Stimulated activated CD4-positive, alpha-beta T cell treated with anti-CD3 and anti-CD28 coated beads, TNF-alpha, amount 100 ng/mL, for 4 hours (primary cell): ENCODE data around the gene PITX2.

Source experiments
- DNase-seq, 3 experiments: peaks; one replicate each; pipeline ENCODE4 v3.0.0-alpha.2; 2020; ENCODE audit warnings: low read depth in 3 of 3

Gene PITX2

DNA sequence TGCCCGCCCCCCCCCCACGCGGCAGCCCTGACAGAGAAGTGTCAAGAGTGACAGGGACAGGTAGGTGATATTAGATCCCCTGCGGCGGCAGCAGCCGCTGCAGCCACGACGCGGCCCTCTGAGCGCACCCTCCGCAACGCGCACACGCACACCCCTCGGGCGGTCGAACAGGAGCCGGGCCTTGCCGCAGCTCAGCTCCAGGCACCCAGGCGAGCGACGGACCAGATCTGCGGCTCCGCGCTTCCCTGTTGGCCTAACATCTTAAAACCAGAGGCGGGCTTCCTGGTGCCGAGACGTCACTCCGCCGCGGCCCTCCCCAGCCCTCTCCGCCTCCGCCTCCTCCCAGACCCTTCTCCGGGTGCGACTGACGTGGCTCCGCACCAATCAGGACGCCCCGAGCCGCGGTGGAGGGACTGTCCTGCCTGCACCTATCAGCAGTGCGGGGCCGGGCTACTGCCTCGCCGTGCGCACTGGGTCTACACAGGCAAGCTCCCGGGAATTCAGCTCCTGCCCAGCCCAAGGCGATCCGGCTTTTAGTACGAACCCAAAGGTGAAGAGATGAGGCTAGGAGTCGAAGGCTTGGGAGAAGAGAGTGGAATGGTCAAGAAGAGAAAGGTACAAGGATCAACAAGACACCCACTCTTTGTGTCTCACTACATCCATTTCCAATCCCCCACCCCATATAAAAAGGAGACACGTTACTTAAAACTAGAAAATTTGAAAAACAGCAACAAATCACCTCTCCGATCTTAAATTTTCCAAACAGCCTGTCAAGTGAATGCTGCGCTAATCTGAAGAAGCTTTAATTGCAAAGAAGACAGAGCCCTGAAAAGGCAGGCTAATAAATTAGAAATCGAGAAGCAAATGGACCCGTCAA, at the start of gene PITX2:
PITX2 (minus strand) TSS at position 237 of the 877 bp plus-strand sequence. CDS start 617 bp downstream, outside the sequence.
- DNase-seq = peak in 1 of 3 experiments; percentile 18

DNA sequence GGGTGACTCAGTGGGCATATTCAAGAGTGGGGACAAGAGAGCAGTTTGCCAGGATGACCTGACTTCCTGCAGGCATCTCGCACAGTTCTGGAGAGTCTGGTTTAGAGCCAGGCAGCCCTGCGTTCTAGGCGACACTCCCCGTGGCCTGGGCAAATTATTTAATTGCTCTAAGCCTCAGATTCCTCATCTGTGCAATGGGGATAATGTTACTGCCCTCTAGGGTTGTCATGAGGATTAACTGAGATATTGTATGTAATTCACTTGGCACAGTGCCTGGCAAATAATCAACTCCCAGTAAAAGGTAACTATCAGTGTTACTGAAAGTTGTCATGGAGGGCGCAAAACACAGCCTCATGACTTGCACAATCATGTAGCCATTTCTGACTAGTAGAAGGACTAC, 48.8 kb upstream of the PITX2 start:
- DNase-seq = no peak

DNA sequence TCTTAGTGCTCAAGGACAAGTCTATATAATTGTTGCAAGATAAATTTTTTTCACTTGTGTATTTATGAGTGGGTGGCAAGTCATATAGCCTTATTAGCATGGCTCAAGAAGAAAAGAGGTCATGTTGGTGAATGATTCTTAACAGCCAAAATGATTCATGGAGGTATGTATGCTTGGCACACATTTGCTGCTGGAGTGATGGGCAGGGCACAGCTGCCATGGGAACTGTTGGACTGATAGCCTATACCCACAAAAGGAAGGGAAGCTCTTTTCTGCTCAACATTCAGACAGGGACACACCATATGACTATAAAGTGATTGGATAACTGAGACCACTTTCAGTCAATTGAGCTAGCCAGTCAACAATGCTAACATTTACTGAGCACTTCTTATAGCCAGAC, 46.8 kb upstream of the PITX2 start:
- DNase-seq = no peak

DNA sequence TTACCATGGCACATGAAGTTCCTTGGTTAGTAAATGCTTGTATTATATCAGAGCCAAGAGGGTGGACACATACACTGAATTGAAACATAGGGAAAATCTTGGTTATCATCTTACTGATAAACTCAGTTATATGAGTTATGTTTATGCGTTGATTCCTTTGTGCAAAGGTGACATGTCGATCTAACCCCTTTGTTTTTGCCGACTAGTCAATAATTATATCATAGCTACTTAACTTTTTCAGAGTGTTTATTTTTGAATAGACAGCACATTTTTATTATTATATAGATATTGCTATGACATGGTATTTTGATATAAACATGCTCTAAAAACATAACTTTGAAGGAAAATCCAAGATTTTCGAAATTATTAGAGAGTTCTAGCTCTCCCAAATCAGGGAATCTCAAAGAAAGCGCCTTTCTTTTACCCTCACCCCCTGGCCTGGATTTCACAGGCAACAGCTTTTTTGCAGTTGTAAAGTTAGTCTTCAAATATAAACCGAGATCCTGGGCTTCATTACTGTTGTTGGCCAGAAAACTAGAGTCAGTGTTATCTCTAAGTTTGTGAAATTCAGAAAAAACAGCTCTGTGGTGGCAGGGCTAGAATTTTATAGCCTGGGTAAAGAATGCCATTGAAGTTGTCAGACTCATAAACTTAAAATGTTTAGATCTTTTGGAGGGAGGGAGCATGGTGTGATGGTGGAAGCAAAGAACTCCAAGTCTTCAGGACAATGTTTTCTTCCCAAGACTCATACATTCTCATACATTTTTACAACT, 45.8 kb upstream of the PITX2 start:
- DNase-seq = no peak

DNA sequence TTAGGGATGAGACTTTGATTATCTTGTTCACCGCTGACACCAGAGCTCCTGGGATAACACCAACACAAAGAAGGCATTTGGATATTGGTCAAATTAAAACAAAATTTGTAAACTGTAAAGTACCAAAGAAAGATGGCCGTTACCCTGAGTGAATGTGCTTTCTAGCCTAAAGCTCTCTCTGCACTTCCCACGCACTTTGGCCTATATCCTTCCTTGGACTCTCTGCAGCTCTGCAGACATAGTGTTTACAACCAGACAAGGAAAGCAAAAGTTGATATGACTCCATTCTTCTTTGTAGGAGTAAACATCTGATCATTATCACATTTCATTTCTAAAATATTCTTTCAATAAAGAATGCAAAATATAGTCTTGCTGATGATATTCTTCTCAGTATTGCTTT, 44.8 kb upstream of the PITX2 start:
- DNase-seq = no peak

DNA sequence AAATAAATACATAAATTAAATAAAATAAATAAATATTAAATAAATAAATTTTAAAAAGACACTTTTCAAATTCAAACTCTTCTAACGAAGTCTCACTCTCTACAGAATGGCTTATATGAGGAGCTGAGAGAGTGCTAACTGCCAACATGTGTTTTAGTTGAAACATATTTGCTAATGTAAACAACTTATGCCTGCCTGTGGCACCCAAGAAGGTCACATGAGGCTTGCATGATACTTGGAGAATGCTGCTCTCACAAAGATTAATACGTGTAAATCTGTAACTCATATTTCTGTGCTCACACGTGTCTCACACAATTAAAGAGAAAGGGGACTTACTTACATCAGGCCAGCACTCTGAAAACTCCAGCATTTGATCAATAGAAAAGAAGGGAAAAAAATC, 43.2 kb upstream of the PITX2 start:
- DNase-seq = no peak

DNA sequence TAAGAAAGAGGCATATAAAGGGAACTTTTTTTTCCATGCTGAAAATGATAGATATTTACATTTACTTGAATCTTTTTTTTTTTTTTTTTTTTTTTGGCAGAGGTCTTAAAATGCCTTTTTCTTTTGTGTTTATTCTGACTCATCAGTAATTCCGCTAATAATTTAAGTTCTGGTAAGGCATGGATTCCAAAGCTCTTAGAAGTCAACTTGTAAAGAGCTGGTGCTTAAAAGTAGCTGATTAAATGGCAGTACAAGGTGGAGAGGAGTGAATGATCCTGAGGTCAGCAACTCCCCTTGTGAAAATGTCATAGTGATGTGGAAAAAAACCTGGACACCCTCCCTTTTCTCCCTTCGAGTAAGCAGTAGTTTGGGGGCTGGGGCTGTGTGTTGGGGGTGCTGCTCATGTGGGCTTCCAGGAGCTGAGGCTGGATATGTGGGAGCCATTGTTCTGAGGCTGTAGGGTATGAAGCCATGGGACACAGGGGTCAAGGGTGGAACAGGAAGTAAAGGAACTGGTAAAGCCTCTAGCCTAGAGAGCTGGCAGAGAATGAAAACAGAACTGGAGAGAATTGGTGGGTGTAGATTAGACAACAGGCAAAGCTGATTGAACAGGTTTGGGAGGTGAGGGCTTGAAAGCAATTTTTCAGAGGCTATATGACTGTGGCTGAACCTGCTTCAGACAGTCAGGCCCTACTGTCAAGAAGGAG, 41.0 kb upstream of the PITX2 start:
- DNase-seq = no peak

DNA sequence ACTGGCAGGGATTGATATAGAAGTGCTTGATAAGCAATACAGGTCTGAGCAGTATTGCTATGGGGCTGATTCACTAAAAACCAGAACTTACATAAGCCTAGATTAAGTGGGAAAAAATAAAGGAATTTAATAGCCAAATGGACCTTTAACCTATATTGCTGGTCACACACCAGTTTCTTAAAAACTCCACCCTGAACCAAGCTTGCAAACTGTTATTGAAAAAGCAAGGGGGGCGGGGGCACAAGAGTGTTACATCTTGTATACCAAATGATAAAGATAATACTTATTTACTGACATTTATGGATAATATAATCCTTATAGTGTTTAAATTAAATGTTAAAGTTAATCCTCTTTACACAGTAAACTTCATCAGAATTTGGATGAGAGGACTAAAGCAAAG, 40.3 kb upstream of the PITX2 start:
- DNase-seq = no peak

DNA sequence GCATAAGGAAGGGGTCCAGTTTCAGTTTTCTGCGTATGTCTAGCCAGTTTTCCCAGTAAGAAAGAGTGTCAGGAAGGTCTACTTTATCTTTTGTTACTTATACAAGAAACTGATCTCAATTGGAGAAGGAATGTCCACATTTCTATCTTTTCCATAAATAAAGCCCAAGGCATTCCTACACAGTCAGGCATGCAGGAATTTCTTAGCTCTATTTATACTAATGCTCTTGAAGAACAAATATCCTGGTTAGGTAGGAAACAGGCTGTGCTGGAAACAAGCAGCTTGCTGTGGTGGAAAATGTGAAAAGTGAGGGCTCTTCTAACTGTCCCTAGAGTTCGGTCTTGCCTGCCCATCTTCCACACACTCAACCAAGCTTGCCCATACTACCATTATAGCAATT, 37.9 kb upstream of the PITX2 start:
- no peak for DNase-seq

DNA sequence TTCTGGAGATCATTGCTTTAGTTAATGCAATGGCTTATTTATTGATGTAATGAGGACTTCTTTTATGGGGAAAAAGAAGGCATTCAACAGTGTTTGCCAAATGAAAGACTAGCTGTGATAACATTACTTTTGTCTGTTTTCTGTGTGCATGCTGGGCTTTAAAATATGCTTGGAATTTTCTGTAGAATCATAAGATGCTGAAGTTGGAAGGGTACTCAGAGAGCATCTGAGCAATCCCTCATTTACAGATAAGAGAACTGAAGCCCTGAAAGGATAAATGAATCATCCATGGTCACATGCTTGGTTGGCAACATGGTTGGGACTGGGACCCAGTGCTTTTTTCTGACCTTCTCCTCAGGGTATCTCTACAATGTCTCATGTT, 31.4 kb upstream of the PITX2 start:
- no peak for DNase-seq

DNA sequence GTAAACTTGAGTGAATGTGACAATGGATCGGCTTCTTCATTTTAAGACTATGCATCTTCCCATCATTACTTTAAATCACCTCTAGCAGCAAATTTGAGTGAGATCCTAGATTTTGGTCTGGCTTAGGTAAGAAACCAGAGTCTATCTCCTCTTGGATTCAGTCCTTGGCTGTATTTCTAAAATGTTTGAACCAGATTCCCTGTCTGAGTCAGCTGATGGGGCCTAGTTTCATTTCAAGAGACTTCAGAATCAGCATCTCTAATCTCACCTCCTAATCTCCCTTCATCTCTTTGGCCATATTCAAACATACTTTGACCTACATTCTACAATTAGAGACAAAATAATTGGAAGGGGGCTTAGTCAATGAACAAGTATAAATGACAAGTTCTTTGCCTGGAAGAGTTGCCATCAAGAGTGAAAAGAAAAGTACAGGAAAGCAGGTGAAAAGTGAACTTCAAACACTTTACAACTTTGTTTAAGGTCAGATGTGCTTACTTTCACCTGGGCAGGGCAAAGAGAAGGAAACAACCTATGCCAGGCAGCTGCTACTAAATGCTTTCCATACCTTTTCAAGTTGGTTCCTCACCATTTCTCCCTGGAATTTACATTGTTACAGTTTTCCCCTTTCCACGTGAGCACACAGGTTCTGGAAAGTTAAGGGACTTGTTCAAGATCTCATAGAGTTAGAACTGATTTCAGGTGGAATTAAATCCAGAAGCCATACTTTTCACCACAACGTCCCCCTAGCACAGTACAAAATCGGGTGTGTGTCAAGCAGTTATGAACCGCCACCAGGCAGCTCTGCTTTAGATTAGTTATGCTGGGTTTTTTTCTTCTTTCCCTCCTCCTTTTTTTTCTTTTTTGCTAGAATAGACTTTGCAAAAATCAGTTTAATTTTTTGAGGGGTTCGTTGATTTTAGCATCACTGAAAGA, 30.7 kb upstream of the PITX2 start:
- DNase-seq = no peak

DNA sequence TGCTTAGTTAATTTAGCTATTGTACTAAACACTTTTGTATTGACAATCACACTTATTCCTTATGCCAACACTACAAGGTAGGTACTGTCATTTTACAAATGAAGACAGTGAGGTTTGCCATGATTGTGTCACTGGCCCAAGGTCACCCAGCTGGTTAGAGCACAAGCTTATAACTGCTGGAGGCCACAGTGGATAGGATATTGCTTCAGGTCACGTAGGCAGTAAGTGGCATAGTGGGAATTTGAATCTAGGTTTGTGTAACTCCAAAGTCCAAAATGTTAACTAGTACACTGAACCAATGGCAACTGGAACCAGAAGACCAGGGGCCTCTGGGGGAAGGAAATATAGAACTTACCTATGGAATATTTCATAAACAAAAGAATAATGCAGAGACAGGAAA, 21.1 kb upstream of the PITX2 start:
- DNase-seq = no peak

DNA sequence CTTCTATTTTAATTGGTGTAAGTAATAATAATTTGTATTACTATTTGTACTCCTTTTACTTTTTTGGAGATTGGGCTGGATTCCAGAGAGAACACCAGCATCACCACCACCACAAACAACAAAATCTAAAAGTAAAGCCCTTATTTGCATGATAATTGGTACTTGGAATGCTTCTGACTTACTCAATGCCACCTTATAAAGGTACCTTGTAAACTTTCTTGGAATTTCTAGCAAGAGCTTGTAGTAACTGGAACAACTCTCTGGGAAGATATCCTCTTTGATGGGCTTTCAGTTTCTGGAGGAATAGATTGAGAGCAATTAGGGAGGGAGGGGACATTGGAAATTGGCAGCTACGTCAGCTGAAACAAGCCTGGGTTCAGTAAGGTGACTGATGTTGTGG, 20.2 kb upstream of the PITX2 start:
- no peak for DNase-seq

DNA sequence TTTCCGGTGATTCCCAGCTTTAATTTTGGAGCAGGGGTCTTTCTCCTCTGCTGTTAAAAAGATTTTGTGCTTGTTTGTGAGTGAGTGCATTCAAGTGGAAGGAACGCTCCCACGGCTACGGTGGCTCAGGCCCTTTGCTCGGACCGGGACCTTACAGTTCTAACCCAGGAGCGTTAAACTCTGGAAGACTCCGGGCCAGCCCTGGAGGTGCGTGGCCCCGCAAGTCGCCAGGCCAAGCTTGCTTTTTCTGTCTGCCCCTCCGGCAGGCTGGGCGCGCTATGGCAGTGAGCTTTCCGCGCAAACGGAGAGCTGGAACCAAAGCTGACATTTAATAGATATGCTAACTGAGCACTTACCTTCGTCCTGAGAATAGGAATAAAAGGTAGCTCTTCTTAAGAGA, 18.3 kb upstream of the PITX2 start:
- DNase-seq = no peak

DNA sequence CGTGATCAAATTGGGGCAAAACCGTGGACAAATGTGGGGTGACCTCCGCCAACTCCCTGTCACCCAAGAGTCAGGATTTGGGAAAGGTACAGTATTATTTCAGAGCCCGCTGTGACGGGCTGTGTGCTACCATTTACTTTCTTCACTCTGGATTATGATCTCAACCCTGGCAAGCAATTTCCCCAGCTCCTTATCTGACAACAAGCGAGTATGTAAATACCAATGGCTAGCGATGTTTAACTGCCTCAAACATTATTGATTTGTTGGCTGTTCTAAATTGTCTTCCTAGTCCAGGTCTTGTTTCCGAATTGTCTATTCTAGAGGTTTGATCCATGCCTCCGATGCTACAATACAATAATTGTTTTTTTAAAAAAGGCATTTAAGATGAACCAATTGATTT, 17.7 kb upstream of the PITX2 start:
- no peak for DNase-seq

DNA sequence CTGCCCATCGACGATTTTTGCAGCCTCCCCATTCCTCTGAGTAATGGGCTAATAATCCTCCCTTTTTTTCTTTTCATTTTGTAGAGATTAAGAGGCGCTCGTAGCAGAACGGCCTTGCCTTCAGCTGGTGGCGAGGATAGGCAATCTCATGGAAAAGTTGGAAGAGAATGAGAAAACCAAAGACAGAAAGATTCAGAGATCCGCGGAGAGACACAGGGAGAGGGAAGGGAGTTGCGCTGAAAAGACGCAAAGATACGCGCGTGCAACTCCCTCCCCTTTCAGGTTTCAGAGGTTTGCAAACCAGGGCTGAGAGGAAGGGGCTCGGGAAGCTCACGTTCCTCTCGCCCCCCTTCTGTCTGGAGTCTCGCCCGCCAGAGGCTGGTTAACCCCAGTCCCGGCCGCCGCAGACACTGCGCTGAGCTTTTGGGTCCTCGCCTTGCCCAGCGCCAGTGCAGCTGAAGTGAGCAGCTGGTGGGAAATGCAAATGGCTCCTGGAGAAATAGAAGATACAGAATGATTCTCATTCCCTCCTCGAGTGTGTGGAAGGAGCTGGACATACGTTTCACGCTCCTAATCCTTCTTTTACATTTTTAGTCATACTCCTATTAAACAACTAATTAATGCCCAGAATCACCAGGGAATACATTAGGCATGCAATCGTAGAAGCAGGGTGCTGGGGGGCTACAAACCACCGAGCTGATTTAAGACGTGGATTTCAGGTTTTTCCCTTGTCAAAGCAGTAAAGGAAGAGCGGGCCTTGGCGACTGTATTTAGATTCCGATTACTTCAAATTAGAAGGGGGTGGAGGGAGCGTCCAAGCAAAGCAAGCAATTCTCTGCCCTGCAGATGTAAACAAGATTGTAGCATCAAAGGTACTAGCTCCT, 16.6 kb upstream of the PITX2 start:
- no peak for DNase-seq

DNA sequence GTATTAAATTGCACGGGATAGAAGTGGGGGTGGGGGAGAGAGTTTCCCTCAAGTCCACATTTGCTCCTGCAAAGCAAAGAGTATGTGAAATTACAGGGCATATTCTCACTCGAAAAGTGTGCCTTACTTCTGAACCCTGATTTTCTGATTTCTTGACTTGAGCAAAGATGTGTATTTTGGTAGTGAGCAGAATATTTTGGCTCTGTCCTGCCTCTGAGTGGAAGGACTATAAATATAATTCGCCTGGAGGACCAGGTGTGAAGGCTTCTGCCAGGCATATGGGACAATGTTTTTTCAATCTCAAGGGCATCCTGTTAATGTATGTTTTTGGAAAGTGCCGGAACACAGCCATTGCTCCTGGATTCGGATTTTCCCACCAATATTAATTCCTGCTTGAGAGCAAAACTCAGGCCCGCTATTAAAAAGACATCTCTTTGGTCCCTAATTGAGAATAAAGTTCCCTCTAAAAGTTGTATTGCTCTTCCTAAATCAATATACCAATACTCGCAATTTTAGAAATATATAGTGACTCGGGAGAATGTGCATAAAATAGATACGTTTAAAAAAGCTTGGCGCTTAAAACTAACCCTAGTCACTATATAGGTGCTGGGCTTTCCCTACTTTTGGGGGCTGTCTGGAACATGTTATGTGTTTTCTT, 15.3 kb upstream of the PITX2 start:
- no peak for DNase-seq

DNA sequence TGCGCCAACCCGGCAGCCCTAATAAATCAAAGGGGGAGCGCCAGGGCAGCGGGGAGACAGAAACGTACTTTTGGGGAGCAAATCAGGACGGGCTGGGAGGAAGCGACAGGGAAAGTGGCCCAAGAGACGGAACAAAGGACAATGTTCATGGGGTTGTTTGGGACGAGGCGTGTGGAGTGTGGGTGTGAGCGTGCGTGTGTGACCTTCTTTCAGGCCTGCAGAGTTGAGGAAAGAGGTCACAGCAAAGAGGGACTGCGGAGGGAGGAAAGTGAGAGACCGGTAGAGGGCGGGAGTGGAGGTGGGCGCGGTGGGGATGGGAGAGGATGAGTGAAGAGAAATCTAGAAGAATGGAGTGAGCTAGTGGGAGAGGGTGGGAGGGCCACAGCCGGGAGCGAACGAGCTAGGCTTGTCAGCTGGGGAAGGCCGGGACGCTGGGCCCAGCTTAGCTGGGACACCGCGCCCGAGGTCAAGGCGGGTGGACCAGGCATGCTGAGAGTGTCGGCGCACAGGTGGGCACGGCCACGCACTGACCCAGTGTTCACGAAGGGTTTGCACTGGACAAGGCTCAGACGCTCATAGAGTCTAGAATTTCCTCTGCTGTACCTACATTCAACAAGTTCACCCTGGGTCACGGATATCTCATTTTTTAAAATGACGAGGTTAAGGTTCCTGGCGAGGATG, 14.7 kb upstream of the PITX2 start:
- DNase-seq = no peak

DNA sequence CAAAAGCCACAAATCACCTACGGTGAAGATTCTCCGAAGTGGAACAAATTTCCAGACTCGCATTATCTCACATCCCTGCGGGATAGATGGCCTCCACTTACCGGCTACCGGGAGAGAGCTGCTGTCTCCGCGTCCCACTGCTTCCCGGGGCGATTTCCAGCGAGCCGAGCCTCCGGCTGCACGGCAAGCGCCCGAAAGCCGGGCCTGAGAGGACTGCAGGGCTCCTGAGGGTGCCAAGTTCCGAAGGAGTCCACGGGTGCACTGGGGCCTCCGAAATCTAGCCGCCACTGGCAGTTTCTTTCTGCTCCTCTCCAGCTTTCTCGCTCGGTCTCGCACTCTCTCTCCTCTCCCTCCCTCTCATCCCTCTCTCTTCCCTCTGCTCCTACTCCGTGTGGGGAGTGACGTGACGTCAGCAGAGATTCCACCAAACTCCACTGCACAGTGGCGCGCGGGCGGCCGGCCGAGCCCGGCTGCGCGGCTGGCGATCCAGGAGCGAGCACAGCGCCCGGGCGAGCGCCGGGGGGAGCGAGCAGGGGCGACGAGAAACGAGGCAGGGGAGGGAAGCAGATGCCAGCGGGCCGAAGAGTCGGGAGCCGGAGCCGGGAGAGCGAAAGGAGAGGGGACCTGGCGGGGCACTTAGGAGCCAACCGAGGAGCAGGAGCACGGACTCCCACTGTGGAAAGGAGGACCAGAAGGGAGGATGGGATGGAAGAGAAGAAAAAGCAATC, 14.0 kb upstream of the PITX2 start:
- DNase-seq = no peak
